MM.1S (cell line): Measurements from ENCODE around the gene UGT2B10.
"Not testable (repeated sequence)": the region's sequence is repeated elsewhere in the genome, so short reads cannot be mapped to it uniquely, and the experiment has no call there.

Experiments
- DNase-seq: peaks from one replicate; pipeline ENCODE4 v3.0.0-alpha.2; 2015
- H2AFZ ChIP-seq: fragments of 300-600 bp; sonication (generic); 2 replicates; pipeline ENCODE4 v1.6.0; 2016; ENCODE audit warnings: antibody characterized with exemption, low read length
- H3F3A ChIP-seq: fragments of 300-600 bp; sonication (generic); 2 replicates; pipeline ENCODE4 v1.6.1; 2016; ENCODE audit warnings: mild to moderate bottlenecking, antibody characterized with exemption, low read length, moderate library complexity, mixed read lengths; ENCODE audit not compliant: insufficient read depth
- H3K27ac ChIP-seq: fragments of 300-600 bp; sonication (generic); 2 replicates; pipeline ENCODE4 v1.5.1; 2016; ENCODE audit warnings: mild to moderate bottlenecking, low read length
- H3K27me3 ChIP-seq: fragments of 300-600 bp; sonication (generic); replicated peaks from 2 replicates; pipeline ENCODE4 v1.6.0; 2016; ENCODE audit warnings: low read length; ENCODE audit not compliant: insufficient read depth
- H3K36me3 ChIP-seq: fragments of 300-600 bp; sonication (generic); replicated peaks from 2 replicates; pipeline ENCODE4 v1.6.1; 2016; ENCODE audit warnings: mild to moderate bottlenecking, low read length, mixed read lengths; ENCODE audit not compliant: insufficient read depth
- H3K4me1 ChIP-seq: fragments of 300-600 bp; sonication (generic); 2 replicates; pipeline ENCODE4 v1.6.1; 2016; ENCODE audit warnings: low read length, mixed read lengths
- H3K4me2 ChIP-seq: fragments of 300-600 bp; sonication (generic); 2 replicates; pipeline ENCODE4 v1.6.0; 2016; ENCODE audit warnings: low read depth, low read length
- H3K4me3 ChIP-seq: fragments of 300-600 bp; sonication (generic); 2 replicates; pipeline ENCODE4 v1.5.1; 2016; ENCODE audit warnings: low read length, mixed read lengths
- H3K79me2 ChIP-seq: fragments of 300-600 bp; sonication (generic); 2 replicates; pipeline ENCODE4 v1.6.1; 2016; ENCODE audit warnings: mixed run types, low read length, mixed read lengths
- H3K9ac ChIP-seq: fragments of 300-600 bp; sonication (generic); 2 replicates; pipeline ENCODE4 v1.6.1; 2016; ENCODE audit warnings: low read length, mixed read lengths
- H3K9me2 ChIP-seq: fragments of 300-600 bp; sonication (generic); replicated peaks from 2 replicates; pipeline ENCODE4 v1.6.1; 2016; ENCODE audit warnings: mild to moderate bottlenecking, low read length, mixed read lengths; ENCODE audit not compliant: insufficient read depth
- H3K9me3 ChIP-seq: fragments of 300-600 bp; sonication (generic); replicated peaks from 2 replicates; pipeline ENCODE4 v1.6.1; 2016; ENCODE audit warnings: mild to moderate bottlenecking, low read length, mixed read lengths; ENCODE audit not compliant: insufficient read depth
- H4K20me1 ChIP-seq: fragments of 300-600 bp; sonication (generic); 2 replicates; pipeline ENCODE4 v1.6.1; 2016; ENCODE audit warnings: mild to moderate bottlenecking, low read length, moderate library complexity, mixed read lengths; ENCODE audit not compliant: insufficient read depth
- EZH2 ChIP-seq: fragments of 300-600 bp; sonication (generic); optimal IDR thresholded peaks from 2 replicates; pipeline ENCODE3; 2017; ENCODE audit warnings: low read depth, mild to moderate bottlenecking, antibody characterized with exemption, low read length, mixed read lengths
- EZH2phosphoT487 ChIP-seq: fragments of 300-600 bp; sonication (generic); IDR thresholded peaks from 2 replicates; pipeline ENCODE4 v1.6.1; 2018; ENCODE audit warnings: antibody characterized with exemption, low read length
- TF ChIP-seq, protein P1 (sequence below): fragments of 300-600 bp; sonication (generic); IDR thresholded peaks from 2 replicates; pipeline ENCODE4 v1.5.1; 2016; ENCODE audit warnings: antibody characterized with exemption, low read length, mixed read lengths

Gene UGT2B10

DNA sequence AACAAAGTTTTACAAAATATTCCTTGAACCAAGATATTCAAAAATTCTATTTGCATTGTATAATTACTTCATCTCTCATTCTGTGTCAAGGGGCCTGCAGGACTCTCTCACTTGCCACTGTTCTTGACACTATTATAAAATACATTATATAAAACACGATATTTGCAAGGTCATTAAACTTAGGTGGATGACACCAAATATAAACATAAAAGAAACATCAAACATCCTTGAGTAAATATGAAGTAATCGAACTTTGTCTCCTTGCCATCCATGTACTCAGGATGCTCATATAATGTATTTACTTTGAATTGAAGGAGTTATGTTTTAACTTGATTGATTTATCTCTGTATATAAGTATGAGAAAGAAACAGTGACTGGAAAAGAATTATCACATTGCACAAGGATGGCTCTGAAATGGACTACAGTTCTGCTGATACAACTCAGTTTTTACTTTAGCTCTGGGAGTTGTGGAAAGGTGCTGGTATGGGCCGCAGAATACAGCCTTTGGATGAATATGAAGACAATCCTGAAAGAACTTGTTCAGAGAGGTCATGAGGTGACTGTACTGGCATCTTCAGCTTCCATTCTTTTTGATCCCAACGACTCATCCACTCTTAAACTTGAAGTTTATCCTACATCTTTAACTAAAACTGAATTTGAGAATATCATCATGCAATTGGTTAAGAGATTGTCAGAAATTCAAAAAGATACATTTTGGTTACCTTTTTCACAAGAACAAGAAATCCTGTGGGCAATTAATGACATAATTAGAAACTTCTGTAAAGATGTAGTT, at the start of gene UGT2B10:
TSS of gene UGT2B10 (plus strand) at position 378 of the 793 bp plus-strand sequence. CDS start at position 404, 26 bp downstream.
- H3K36me3 ChIP-seq, H3K79me2 ChIP-seq, H3K4me1 ChIP-seq, H2AFZ ChIP-seq, H3K27me3 ChIP-seq, DNase-seq, H3K4me2 ChIP-seq, H3K9me2 ChIP-seq, H3K9me3 ChIP-seq, H3K4me3 ChIP-seq, H3F3A ChIP-seq, H3K9ac ChIP-seq, H4K20me1 ChIP-seq, H3K27ac ChIP-seq: not testable (repeated sequence)

DNA sequence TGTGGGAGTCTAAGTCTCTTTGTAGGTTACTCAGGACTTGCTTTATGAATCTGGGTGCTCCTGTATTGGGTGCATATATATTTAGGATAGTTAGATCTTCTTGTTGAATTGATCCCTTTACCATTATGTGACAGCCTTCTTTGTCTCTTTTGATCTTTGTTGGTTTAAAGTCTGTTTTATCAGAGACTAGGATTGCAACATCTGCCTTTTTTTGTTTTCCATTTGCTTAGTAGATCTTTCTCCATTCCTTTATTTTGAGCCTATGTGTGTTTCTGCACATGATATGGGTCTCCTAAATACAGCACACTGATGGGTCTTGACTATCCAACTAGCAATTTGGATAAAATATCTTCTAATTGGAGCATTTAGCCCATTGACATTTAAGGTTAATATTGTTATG, 44.0 kb upstream of the UGT2B10 start:
- not testable (repeated sequence) for H4K20me1 ChIP-seq, H2AFZ ChIP-seq, H3K79me2 ChIP-seq, H3K9me2 ChIP-seq, H3K36me3 ChIP-seq, H3K27me3 ChIP-seq, DNase-seq, H3K9me3 ChIP-seq, H3K4me3 ChIP-seq, H3F3A ChIP-seq, H3K4me2 ChIP-seq, H3K9ac ChIP-seq, H3K4me1 ChIP-seq, H3K27ac ChIP-seq

DNA sequence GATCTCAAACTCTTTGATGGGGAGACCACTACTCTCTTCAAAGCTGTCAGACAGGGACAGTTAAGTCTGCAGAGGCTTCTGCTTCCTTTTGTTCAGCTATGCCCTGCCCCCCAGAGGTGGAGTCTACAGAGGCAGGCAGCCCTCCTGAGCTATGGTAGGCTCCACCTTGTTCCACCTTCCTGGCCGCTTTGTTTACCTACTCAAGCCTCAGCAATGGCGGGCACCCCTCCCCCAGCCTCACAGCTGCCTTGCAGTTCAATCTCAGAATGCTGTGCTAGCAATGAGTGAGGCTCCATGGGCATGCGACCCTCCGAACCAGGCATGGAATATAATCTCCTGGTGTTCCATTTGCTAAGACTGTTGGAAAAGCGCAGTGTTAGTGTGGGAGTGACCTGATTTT, 42.1 kb upstream of the UGT2B10 start:
- Histone ChIP-seq H3K27ac (no peak overlapping the region), H4K20me1 (no peaks in the 10 kb centered on the region), H3K79me2 (no peaks in the 10 kb centered on the region), H2AFZ (no peak overlapping the region), H3K4me2 (no peak overlapping the region), H3K9me2 (no peaks in the 10 kb centered on the region; the same call in 1 of the 2 replicates), H3K27me3 (no peaks in the 10 kb centered on the region), H3K4me3 (no peak overlapping the region), H3K4me1 (no peaks in the 10 kb centered on the region), H3K36me3 (no peaks in the 10 kb centered on the region), H3K9me3 (no peaks in the 10 kb centered on the region), H3F3A (no peaks in the 10 kb centered on the region), H3K9ac (no peak overlapping the region)
- no peak for TF ChIP-seq EZH2
- TF ChIP-seq, protein P1, sequence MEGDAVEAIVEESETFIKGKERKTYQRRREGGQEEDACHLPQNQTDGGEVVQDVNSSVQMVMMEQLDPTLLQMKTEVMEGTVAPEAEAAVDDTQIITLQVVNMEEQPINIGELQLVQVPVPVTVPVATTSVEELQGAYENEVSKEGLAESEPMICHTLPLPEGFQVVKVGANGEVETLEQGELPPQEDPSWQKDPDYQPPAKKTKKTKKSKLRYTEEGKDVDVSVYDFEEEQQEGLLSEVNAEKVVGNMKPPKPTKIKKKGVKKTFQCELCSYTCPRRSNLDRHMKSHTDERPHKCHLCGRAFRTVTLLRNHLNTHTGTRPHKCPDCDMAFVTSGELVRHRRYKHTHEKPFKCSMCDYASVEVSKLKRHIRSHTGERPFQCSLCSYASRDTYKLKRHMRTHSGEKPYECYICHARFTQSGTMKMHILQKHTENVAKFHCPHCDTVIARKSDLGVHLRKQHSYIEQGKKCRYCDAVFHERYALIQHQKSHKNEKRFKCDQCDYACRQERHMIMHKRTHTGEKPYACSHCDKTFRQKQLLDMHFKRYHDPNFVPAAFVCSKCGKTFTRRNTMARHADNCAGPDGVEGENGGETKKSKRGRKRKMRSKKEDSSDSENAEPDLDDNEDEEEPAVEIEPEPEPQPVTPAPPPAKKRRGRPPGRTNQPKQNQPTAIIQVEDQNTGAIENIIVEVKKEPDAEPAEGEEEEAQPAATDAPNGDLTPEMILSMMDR: no peak
- TF ChIP-seq EZH2phosphoT487: no peak
- no peak for DNase-seq

DNA sequence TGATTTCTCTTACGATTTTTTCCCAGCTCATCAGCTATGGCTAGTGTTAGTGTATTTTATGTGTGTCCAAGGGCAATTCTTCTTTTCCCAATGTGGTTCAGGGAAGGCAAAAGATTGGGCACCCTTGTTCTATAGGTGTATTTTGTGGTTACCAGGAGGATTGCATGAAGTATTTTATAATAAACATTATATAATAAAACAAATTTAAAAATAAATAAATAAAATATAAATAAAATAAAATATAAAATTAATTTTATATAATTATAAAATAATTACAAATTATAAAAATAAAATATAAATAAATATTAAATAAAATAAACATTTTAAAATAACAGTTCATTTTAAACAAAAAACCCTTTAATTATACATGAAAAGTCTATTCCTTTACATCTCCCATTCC, 35.6 kb upstream of the UGT2B10 start:
- Histone ChIP-seq H3F3A (no peaks in the 10 kb centered on the region), H3K36me3 (no peaks in the 10 kb centered on the region), H3K4me2 (no peak overlapping the region), H4K20me1 (no peaks in the 10 kb centered on the region), H3K79me2 (no peaks in the 10 kb centered on the region), H2AFZ (no peak overlapping the region), H3K27ac (no peak overlapping the region), H3K4me1 (no peaks in the 10 kb centered on the region), H3K9me3 (no peaks in the 10 kb centered on the region), H3K9ac (no peak overlapping the region), H3K9me2 (no peaks in the 10 kb centered on the region; the same call in 1 of the 2 replicates), H3K27me3 (no peaks in the 10 kb centered on the region), H3K4me3 (no peak overlapping the region)
- no peak for DNase-seq
- TF ChIP-seq, protein P1: no peak
- TF ChIP-seq EZH2phosphoT487 (no peak), EZH2 (no peak)
